ENCODE results near the gene KCNQ5. TPM values are rescaled to one million over a fixed set of nuclear protein-coding genes. Genes with fewer than 3 reads are reported as not detected.

KCNQ5 gene
- total RNA-seq, 1 experiment from 2014 or later = 17.8 TPM

DNA sequence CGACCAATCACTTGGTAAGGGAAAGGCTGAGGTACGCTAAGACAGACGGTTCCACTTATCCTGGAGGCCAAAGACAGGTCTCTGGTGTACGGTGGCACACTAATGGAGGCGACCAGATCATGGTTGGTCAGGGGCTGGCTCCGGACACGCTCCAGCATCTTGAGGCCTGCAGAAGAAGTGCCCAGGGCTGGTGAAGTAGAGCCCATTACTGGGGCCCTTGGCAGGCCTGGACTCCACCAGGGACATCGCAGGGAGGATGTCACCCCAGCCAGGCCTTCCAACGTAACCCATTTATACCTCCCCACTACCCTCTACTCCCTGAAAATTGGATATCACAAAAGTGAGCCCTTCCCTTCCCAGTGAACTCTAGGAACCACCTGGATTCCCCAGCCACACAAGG is 587.3 kb downstream of the KCNQ5 start:
- no peak for DNase-seq (ENCODE audit: low spot score)
- ChIA-PET POLR2A (ENCODE audit: low non-redundant PET) (no interaction called here), CTCF (no interaction called here)
- Histone ChIP-seq H3K27ac (ENCODE audit: low read depth, low read length, poor library complexity, severe bottlenecking) (no peak overlapping the region), H3K4me3 (ENCODE audit: low read depth, low read length, poor library complexity, severe bottlenecking) (no peak overlapping the region), H3K27me3 (replicated peaks; ENCODE audit: insufficient read depth, low read depth, low read length, poor library complexity) (no peaks in the 10 kb centered on the region), H3K9me3 (ENCODE audit: low read depth, low read length, poor library complexity, severe bottlenecking) (no peaks in the 10 kb centered on the region), H3K4me1 (ENCODE audit: insufficient read depth, low read length, poor library complexity, severe bottlenecking) (no peaks in the 10 kb centered on the region), H3K36me3 (ENCODE audit: insufficient read depth, low read length, poor library complexity, severe bottlenecking) (no peaks in the 10 kb centered on the region)
- TF ChIP-seq EZH2 (IDR thresholded peaks at IDR 0.05; ENCODE audit: borderline replicate concordance, low read depth, low read length, poor library complexity, severe bottlenecking) = no peak
- TF ChIP-seq, protein P1, sequence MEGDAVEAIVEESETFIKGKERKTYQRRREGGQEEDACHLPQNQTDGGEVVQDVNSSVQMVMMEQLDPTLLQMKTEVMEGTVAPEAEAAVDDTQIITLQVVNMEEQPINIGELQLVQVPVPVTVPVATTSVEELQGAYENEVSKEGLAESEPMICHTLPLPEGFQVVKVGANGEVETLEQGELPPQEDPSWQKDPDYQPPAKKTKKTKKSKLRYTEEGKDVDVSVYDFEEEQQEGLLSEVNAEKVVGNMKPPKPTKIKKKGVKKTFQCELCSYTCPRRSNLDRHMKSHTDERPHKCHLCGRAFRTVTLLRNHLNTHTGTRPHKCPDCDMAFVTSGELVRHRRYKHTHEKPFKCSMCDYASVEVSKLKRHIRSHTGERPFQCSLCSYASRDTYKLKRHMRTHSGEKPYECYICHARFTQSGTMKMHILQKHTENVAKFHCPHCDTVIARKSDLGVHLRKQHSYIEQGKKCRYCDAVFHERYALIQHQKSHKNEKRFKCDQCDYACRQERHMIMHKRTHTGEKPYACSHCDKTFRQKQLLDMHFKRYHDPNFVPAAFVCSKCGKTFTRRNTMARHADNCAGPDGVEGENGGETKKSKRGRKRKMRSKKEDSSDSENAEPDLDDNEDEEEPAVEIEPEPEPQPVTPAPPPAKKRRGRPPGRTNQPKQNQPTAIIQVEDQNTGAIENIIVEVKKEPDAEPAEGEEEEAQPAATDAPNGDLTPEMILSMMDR (conservative IDR thresholded peaks at IDR 0.05; ENCODE audit: low read depth, low read length) = no peak
- BruUV-seq (replicated peaks) = no TSS peak
- intact Hi-C loops (cut with micrococcal nuclease; ENCODE audit: unreplicated experiment) = no loop called here

DNA sequence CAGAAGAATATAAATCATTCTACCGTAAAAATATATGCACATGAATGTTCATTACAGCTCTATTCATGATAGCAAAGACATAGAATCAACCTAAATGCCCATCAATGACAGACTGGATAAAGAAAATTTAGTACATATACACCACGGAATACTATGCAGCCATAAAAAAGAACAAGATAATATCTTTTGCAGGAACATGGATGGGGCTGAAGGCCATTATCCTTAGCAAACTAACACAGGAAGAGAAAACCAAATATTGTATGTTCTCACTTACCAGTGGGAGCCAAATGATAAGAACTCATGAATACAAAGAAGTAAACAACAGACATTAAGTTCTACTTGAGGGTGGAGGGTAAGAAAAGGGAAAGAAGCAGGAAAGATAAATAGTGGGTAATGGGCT is 595.0 kb downstream of the KCNQ5 start:
- DNase-seq (ENCODE audit: low spot score) = no peak
- H3K4me3 ChIP-seq (ENCODE audit: low read depth, low read length, poor library complexity, severe bottlenecking) = no peak overlapping the region
- intact Hi-C loops (cut with micrococcal nuclease; ENCODE audit: unreplicated experiment) = no loop called here
- no TSS peak for BruUV-seq (replicated peaks)
- H3K4me1 ChIP-seq (ENCODE audit: insufficient read depth, low read length, poor library complexity, severe bottlenecking) = no peaks in the 10 kb centered on the region
- H3K27ac ChIP-seq (ENCODE audit: low read depth, low read length, poor library complexity, severe bottlenecking) = no peak overlapping the region
- H3K36me3 ChIP-seq (ENCODE audit: insufficient read depth, low read length, poor library complexity, severe bottlenecking) = no peaks in the 10 kb centered on the region
- H3K27me3 ChIP-seq (replicated peaks; ENCODE audit: insufficient read depth, low read depth, low read length, poor library complexity) = no peaks in the 10 kb centered on the region
- CTCF ChIA-PET = no interaction called here
- TF ChIP-seq EZH2 (IDR thresholded peaks at IDR 0.05; ENCODE audit: borderline replicate concordance, low read depth, low read length, poor library complexity, severe bottlenecking) = no peak
- TF ChIP-seq, protein P1 (conservative IDR thresholded peaks at IDR 0.05; ENCODE audit: low read depth, low read length) = no peak
- no peaks in the 10 kb centered on the region for H3K9me3 ChIP-seq (ENCODE audit: low read depth, low read length, poor library complexity, severe bottlenecking)
- POLR2A ChIA-PET (ENCODE audit: low non-redundant PET) = no interaction called here

DNA sequence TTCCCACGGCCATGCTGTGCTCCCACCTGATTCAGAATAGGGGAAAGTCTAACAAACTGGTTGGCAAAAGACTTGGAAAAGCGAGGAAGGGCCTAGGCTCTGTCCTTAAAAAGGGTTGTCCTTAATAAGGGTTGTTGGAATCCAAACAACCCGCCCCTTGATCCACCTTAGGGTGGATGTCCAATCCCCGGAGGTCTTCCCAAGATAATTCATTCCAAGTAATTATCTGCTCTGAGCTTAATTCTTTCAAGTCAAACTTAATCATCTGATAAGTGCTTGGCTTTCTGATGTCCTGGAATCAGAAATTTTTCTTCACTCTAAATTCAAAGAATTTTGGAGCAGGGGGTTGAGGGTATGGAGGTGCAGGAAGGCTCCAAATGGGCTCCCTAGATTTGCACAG is 603.5 kb downstream of the KCNQ5 start, which contains the start of gene KHDC1L:
KHDC1L (minus strand) TSS at position 101 of the 400 bp plus-strand sequence; CDS start at position 13, 88 bp downstream.
- ChIA-PET POLR2A (ENCODE audit: low non-redundant PET) (no interaction called here), CTCF (no interaction called here)
- H3K4me3 ChIP-seq (ENCODE audit: low read depth, low read length, poor library complexity, severe bottlenecking) = no peak within 1 kb of the TSS
- intact Hi-C loops (cut with micrococcal nuclease; ENCODE audit: unreplicated experiment) = no loop called here
- H3K9me3 ChIP-seq (ENCODE audit: low read depth, low read length, poor library complexity, severe bottlenecking) = no peaks in the 10 kb centered on the region
- H3K36me3 ChIP-seq (ENCODE audit: insufficient read depth, low read length, poor library complexity, severe bottlenecking) = no peaks in the 10 kb centered on the region
- H3K27me3 ChIP-seq (replicated peaks; ENCODE audit: insufficient read depth, low read depth, low read length, poor library complexity) = no peaks in the 10 kb centered on the region
- no TSS peak for BruUV-seq (replicated peaks)
- TF ChIP-seq, protein P1 (conservative IDR thresholded peaks at IDR 0.05; ENCODE audit: low read depth, low read length) = no peak
- TF ChIP-seq EZH2 (IDR thresholded peaks at IDR 0.05; ENCODE audit: borderline replicate concordance, low read depth, low read length, poor library complexity, severe bottlenecking) = no peak
- H3K4me1 ChIP-seq (ENCODE audit: insufficient read depth, low read length, poor library complexity, severe bottlenecking) = no peaks in the 10 kb centered on the region
- no peak for DNase-seq (ENCODE audit: low spot score)
- no peak within 1 kb of the TSS for H3K27ac ChIP-seq (ENCODE audit: low read depth, low read length, poor library complexity, severe bottlenecking)
